Fibroblast of villous mesenchyme (primary cell): ENCODE measurements around the gene ATG3. TPM values are rescaled to one million over a fixed set of nuclear protein-coding genes. Genes with fewer than 3 reads are reported as not detected.
"Not testable (repeated sequence)": the region's sequence is repeated elsewhere in the genome, so short reads cannot be mapped to it uniquely, and the experiment has no call there.

Experiments used
- DNase-seq: peaks from one replicate; pipeline ENCODE4 v3.0.0-alpha.2; 2010; ENCODE audit warnings: low read depth
- H3K4me3 ChIP-seq: 2 replicates; pipeline ENCODE4 v1.5.1; 2011; ENCODE audit warnings: low read depth, mild to moderate bottlenecking, low read length
- CTCF ChIP-seq: IDR thresholded peaks from 2 replicates; pipeline ENCODE4 v1.5.1; 2012; ENCODE audit warnings: low read depth, mild to moderate bottlenecking, low read length; ENCODE audit not compliant: insufficient read depth
- total RNA-seq: library from RNA; depleted of rRNA; stranded (reverse); fragments of >200 nt; gene quantifications from 2 replicates; pipeline ENCODE4 v1.2.3, GENCODE V29; 2012

The ATG3 gene
- total RNA-seq, 1 donor = 91.5 TPM

GRCh38 chr3:112550859-112551258 is 10.9 kb downstream of the ATG3 start:
- no peak for DNase-seq

GRCh38 chr3:112546216-112546759 is 15.5 kb downstream of the ATG3 start:
- H3K4me3 ChIP-seq = no peak overlapping the region
- no peak for DNase-seq
- no peak for TF ChIP-seq CTCF

More at GRCh38 chr3:112550859-112551258, 10.9 kb downstream of the ATG3 start:
- no peak overlapping the region for H3K4me3 ChIP-seq
- TF ChIP-seq CTCF = no peak

GRCh38 chr3:112539825-112540650 is 21.7 kb downstream of the ATG3 start:
- no peak for DNase-seq
- TF ChIP-seq CTCF = no peak
- no peak overlapping the region for H3K4me3 ChIP-seq

GRCh38 chr3:112531358-112531781 is 30.4 kb downstream of the ATG3 start:
- TF ChIP-seq CTCF = peak; percentile 45
- H3K4me3 ChIP-seq = no peak overlapping the region
- peak; percentile 44 for DNase-seq

GRCh38 chr3:112530573-112530972 is 31.2 kb downstream of the ATG3 start:
- TF ChIP-seq CTCF = no peak
- no peak overlapping the region for H3K4me3 ChIP-seq
- no peak for DNase-seq

- not testable (repeated sequence) for H3K4me3 ChIP-seq, DNase-seq
Observed at GRCh38 chr3:112524127-112524526, 37.6 kb downstream of the ATG3 start.

- DNase-seq = peak; percentile 78
- H3K4me3 ChIP-seq = no peak overlapping the region
- TF ChIP-seq CTCF = peak; percentile 76
Observed at GRCh38 chr3:112519424-112520001, 42.2 kb downstream of the ATG3 start.

GRCh38 chr3:112518970-112519369 is 42.8 kb downstream of the ATG3 start:
- not testable (repeated sequence) for DNase-seq, H3K4me3 ChIP-seq
